ENCODE data around the gene TBC1D1.

DNA sequence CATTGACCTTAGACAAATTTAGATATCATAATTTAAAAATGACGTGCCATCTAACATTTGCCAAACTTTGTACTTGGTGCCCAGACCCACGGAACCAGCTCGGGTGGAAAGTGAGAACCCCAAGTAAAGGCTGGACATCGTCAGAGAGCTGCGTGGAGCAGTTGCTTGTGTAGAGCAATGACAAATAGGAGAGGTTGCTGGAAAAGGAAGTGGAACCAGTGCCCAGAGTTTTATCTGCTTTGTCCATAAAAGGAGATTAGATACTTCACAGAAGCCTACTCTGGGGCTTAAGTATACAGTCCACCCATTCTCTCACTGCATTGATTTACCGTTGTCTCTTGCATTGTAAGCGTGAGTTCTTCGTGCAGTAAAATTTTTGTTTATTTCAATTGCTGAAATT is 5.4 kb upstream of the TBC1D1 start:
- TF ChIP-seq POLR2A (IDR thresholded peaks at IDR 0.05; ENCODE audit: low read depth, low read length), result no peak
- TF ChIP-seq, protein P1, sequence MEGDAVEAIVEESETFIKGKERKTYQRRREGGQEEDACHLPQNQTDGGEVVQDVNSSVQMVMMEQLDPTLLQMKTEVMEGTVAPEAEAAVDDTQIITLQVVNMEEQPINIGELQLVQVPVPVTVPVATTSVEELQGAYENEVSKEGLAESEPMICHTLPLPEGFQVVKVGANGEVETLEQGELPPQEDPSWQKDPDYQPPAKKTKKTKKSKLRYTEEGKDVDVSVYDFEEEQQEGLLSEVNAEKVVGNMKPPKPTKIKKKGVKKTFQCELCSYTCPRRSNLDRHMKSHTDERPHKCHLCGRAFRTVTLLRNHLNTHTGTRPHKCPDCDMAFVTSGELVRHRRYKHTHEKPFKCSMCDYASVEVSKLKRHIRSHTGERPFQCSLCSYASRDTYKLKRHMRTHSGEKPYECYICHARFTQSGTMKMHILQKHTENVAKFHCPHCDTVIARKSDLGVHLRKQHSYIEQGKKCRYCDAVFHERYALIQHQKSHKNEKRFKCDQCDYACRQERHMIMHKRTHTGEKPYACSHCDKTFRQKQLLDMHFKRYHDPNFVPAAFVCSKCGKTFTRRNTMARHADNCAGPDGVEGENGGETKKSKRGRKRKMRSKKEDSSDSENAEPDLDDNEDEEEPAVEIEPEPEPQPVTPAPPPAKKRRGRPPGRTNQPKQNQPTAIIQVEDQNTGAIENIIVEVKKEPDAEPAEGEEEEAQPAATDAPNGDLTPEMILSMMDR (IDR thresholded peaks at IDR 0.05; ENCODE audit: extremely low read depth in 1 of 2, insufficient read depth in 1 of 2, low read depth in 1 of 2, low read length in 2 of 2), result no peak
- no peak for TF ChIP-seq FOS (IDR thresholded peaks at IDR 0.05; ENCODE audit: borderline replicate concordance, insufficient read depth, low read length)
- no peak for TF ChIP-seq EZH2 (IDR thresholded peaks at IDR 0.05; ENCODE audit: borderline replicate concordance, low read depth, low read length, severe bottlenecking)
- no peak for TF ChIP-seq POLR2AphosphoS5 (IDR thresholded peaks at IDR 0.05; ENCODE audit: insufficient read depth, low read depth, low read length)
- TF ChIP-seq, protein P2, sequence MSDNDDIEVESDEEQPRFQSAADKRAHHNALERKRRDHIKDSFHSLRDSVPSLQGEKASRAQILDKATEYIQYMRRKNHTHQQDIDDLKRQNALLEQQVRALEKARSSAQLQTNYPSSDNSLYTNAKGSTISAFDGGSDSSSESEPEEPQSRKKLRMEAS (IDR thresholded peaks at IDR 0.05; ENCODE audit: insufficient read depth, insufficient read length), result no peak
- TF ChIP-seq MYC (IDR thresholded peaks at IDR 0.05; ENCODE audit: low read depth, low read length), result no peak
- no peak for TF ChIP-seq GATA2 (IDR thresholded peaks at IDR 0.05; ENCODE audit: insufficient read depth, insufficient read length, low read depth, low read length)

Data from endothelial cell of umbilical vein (primary cell).